Measurements from ENCODE around the gene PIWIL1.

GRCh38 chr12:130322263-130322662, 15.4 kb upstream of the PIWIL1 start:
- TF ChIP-seq CTCF (conservative IDR thresholded peaks at IDR 0.05; ENCODE audit: low read depth, low read length) = no peak
- TF ChIP-seq EZH2 (IDR thresholded peaks at IDR 0.05; ENCODE audit: low read length, unreplicated experiment) = no peak
- TF ChIP-seq EZH2phosphoT487 (IDR thresholded peaks at IDR 0.05; ENCODE audit: borderline replicate concordance, low read length) = no peak

Measured in PC-3 (cell line).